A673 (cell line): ENCODE measurements around the gene LRRC4B.

Source experiments
- EZH2 ChIP-seq: fragments of 200-600 bp; sonication (generic); IDR thresholded peaks from 2 replicates; pipeline ENCODE4 v1.6.1; 2017; ENCODE audit warnings: borderline replicate concordance, low read depth, mild to moderate bottlenecking, mixed read lengths, antibody characterized with exemption, low read length; ENCODE audit not compliant: poor library complexity, severe bottlenecking
- TF ChIP-seq, protein P1 (sequence below): fragments of 300-800, 200-600 bp; sonication (generic); conservative IDR thresholded peaks from 2 replicates; pipeline ENCODE4 v1.5.1; 2017; ENCODE audit warnings: low read depth, mild to moderate bottlenecking, antibody characterized with exemption, low read length, moderate library complexity, mixed read lengths

DNA sequence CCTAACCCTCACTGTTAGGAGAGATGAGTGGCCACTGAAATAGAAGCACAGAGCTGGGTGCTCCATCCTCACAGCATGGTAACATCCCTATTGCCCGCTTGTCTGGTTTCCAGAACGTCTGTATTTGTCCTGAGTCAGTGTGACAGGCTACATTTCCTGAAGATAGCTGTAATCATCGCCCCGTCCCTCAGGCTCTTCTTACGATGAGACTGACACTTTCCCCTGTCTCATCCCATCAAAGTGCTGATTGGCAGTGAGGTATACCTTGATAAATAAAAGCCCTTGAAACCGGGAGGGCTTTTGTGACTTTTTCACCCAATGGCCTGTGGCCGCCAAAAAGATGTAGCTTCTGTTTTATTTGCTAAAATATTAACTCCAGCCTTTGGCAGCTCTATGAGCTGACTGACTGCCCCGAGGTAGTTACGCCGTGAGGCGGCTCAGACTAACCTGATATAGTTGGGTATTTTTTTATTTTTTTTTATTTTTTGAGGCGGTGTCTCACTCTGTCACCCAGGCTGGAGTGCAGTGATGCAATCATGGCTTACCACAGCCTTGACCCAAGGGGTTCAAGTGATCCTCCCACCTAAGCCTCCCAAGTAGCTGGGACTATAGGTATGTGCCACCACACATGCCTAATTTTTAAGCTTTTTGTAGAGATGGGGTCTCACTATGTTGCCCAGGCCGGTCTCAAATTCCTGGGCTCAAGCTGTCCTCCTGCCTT is 5.7 kb upstream of the LRRC4B start:
- TF ChIP-seq, protein P1, sequence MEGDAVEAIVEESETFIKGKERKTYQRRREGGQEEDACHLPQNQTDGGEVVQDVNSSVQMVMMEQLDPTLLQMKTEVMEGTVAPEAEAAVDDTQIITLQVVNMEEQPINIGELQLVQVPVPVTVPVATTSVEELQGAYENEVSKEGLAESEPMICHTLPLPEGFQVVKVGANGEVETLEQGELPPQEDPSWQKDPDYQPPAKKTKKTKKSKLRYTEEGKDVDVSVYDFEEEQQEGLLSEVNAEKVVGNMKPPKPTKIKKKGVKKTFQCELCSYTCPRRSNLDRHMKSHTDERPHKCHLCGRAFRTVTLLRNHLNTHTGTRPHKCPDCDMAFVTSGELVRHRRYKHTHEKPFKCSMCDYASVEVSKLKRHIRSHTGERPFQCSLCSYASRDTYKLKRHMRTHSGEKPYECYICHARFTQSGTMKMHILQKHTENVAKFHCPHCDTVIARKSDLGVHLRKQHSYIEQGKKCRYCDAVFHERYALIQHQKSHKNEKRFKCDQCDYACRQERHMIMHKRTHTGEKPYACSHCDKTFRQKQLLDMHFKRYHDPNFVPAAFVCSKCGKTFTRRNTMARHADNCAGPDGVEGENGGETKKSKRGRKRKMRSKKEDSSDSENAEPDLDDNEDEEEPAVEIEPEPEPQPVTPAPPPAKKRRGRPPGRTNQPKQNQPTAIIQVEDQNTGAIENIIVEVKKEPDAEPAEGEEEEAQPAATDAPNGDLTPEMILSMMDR: no peak
- no peak for TF ChIP-seq EZH2
